Psoas muscle (tissue), 8 donors: ENCODE measurements around the gene MUCL3. TPM values are rescaled to one million over a fixed set of nuclear protein-coding genes. Genes with fewer than 3 reads are reported as not detected.

ENCODE experiments used
- ATAC-seq, 4 donors: fragments of 200-7000 bp; cut with Tn5 transposase; one replicate each; pipeline ENCODE4 v1.9.1; 2020; ENCODE audit warnings: moderate library complexity in 3 of 4, mild to moderate bottlenecking in 2 of 4
- DNase-seq, 2 donors: peaks; one replicate each; pipeline ENCODE4 v3.0.0-alpha.2; 2020
- H3K27ac ChIP-seq: fragments of 200-600 bp; one replicate; pipeline ENCODE4 v1.8.0; 2022
- H3K27me3 ChIP-seq, 3 donors: fragments of 200-600 bp in 1 of 3; one replicate each; pipeline versions ENCODE4 v1.6.1 to v1.8.0; 2013 to 2022; ENCODE audit warnings: low read length in 2 of 3, mild to moderate bottlenecking in 2 of 3, moderate library complexity in 1 of 3; ENCODE audit not compliant: insufficient read depth in 3 of 3
- H3K36me3 ChIP-seq, 2 donors: fragments of 200-600 bp in 1 of 2; one replicate each; pipeline versions ENCODE4 v1.6.1 to v1.8.0; 2013 to 2022; ENCODE audit warnings: low read depth in 1 of 2, mild to moderate bottlenecking in 1 of 2, moderate library complexity in 1 of 2; ENCODE audit not compliant: insufficient read depth in 1 of 2
- H3K4me1 ChIP-seq: fragments of 200-600 bp; one replicate; pipeline ENCODE4 v1.8.0; 2022
- H3K4me3 ChIP-seq: fragments of 200-600 bp; one replicate; pipeline ENCODE4 v1.8.0; 2022; ENCODE audit warnings: mild to moderate bottlenecking
- H3K9me3 ChIP-seq: fragments of 200-600 bp; one replicate; pipeline ENCODE4 v1.8.0; 2022
- WGBS, 3 donors: extraction: QIAGEN DNeasy Blood & Tissue Kit; methylation state at CpG; one replicate each; pipeline versions ENCODE4 v1.1.6 to v1.1.7; 2013; 5-methylcytosine and 5-hydroxymethylcytosine counted together
- intact Hi-C, 2 donors: fragments of 100-400 bp; cut with DNase I; formaldehyde crosslinking; loops; one replicate each; pipeline versions ENCODE4 v1.11.0 to v1.14.2; 2022
- long read RNA-seq, 2 donors: library from polyadenylated mRNA; unstranded; transcript quantifications; one replicate each; pipeline ENCODE4 v2.0.0, GENCODE V29; 2021
- polyA plus RNA-seq, 3 donors: library from polyadenylated mRNA; stranded (reverse); fragments of 200-250 nt; gene quantifications; one replicate each; pipeline ENCODE4 v1.2.3, GENCODE V29; 2013
- total RNA-seq, 4 donors: library from RNA; stranded (reverse); fragmentation: NEBNext Ultra II Directional in 2 of 4; extraction: Animal tissue kit (Norgen Biotek cat#: 25700) in 2 of 4; gene quantifications; one replicate each; pipeline versions ENCODE4 v1.2.1 to v1.2.4, GENCODE V29; 2021 to 2023
- TF ChIP-seq, protein P1 (sequence below): fragments of 200-600 bp; IDR thresholded peaks from one replicate; pipeline ENCODE4 v1.8.0; 2022; ENCODE audit warnings: antibody characterized with exemption
- donor health status: healthy with polysubstance abuse.
- donor health status: DM: no; HTN: no; CAD: no; lungs with moderate emphysema.
- donor health status: Bipolar disorder and iron deficiency.
- donor health status: healthy.
- donor health status: DM: yes; HTN: yes; CAD: no.
- donor health status: DM: no; HTN: no; CAD: no.
- donor health status: DM: no; HTN: no; CAD: no.
- donor health status: DM: yes; HTN: yes; CAD: no.

The MUCL3 gene, protein sequence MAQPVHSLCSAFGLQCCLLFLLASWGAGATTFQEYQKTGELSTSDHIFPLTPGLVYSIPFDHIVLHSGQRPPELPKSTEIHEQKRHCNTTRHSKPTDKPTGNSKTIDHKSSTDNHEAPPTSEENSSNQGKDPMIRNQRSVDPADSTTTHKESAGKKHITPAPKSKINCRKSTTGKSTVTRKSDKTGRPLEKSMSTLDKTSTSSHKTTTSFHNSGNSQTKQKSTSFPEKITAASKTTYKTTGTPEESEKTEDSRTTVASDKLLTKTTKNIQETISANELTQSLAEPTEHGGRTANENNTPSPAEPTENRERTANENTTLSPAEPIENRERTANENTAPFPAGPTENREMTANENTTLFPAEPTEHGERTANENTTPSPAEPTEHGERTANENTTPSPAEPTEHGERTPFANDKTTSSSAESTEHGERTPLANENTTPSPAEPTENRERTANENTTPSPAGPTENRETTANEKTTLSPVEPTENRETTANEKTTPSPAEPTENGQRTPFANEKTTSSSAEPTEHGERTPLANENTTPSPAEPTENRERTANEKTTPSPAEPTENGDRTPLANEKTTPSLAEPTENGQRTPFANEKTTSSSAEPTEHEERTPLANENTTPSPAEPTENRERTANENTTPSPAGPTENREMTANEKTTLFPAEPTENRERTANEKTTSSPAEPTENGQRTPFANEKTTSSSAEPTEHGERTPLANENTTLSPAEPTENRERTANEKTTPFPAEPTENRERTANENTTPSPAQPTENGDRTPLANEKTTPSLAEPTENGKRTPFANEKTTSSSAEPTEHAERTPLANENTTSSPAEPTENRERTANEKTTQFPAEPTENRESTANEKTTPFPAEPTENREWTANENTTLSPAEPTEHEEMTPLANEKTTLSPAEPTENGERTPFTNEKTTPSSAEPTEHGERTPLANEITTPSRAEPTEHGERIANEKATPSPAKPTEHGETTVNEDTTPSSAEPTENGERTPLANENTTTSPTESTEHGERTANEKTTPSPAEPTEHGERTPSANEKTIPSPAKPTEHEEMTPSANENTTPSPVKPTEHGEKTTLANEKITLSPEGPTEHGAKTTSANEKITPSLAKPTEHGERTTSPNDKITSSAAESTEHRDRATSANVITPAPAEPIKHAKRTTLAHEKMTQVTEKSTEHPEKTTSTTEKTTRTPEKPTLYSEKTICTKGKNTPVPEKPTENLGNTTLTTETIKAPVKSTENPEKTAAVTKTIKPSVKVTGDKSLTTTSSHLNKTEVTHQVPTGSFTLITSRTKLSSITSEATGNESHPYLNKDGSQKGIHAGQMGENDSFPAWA (N-terminal part only)
- not detected for total RNA-seq
- polyA plus RNA-seq: not detected
- long read RNA-seq, donor 1: 0 reads
- long read RNA-seq, donor 2: 0 reads

DNA sequence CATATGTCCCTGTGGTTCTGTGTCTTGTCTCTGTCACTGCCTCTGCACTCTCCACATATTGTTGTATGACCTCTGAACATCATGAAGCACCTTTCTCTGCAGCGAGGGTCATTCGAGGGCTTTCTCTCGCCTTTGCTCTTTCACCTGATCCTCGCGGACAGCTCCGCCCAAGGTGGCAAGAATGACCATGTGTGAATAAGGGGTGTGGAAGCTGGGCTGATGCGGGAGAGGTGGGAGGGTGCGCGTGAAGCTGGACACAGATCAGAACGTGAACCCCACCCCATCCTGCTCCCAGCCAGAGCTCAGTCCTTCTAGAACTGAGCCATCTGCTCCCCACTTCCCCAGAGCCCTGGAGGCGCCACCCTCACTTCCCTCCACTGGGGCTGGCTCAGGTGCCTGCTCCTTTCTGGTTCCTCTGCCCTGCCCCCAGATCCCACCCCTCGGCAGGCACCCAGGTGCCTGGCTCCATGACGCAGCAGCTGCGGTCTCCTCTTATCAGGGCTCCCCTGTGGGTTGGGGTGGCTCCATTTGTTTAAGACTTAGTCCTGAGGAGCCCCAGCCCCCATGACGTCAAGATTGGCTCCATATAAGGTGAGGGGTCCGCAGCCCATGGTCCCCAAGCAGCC is at the start of gene MUCL3:
Gene MUCL3 (plus strand): TSS at position 613 of the 626 bp plus-strand sequence. CDS start 27 bp downstream, outside the sequence.
- Histone ChIP-seq H3K27me3 (peaks cover 0 to 24% (median 6%) of the 10 kb centered on the region in 3 donors), H3K4me3 (no peak within 1 kb of the TSS), H3K4me1 (no peaks in the 10 kb centered on the region), H3K9me3 (no peaks in the 10 kb centered on the region), H3K27ac (no peak within 1 kb of the TSS), H3K36me3 (no peaks in the 10 kb centered on the region)
- WGBS, 3 donors: 68 to 78% (median 73%) methylated on average over 15 to 16 of the region's 16 CpGs
- DNase-seq (no peak), ATAC-seq (no peak)
- TF ChIP-seq, protein P1, sequence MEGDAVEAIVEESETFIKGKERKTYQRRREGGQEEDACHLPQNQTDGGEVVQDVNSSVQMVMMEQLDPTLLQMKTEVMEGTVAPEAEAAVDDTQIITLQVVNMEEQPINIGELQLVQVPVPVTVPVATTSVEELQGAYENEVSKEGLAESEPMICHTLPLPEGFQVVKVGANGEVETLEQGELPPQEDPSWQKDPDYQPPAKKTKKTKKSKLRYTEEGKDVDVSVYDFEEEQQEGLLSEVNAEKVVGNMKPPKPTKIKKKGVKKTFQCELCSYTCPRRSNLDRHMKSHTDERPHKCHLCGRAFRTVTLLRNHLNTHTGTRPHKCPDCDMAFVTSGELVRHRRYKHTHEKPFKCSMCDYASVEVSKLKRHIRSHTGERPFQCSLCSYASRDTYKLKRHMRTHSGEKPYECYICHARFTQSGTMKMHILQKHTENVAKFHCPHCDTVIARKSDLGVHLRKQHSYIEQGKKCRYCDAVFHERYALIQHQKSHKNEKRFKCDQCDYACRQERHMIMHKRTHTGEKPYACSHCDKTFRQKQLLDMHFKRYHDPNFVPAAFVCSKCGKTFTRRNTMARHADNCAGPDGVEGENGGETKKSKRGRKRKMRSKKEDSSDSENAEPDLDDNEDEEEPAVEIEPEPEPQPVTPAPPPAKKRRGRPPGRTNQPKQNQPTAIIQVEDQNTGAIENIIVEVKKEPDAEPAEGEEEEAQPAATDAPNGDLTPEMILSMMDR: no peak
- intact Hi-C loops: no loop called here

DNA sequence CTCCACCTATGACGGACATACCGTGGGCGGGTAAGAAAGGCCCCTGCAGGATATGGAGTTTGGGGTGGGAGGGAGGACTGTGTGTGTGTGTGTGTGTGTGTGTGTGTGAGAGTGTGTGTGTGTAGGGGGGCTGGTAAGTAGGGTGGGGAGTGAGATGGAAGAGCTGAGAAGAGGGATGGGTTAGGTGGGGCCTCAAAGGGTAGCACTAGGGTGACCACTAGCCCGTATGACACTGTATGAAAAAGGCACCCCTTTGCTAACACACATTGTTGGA is 49.4 kb upstream of the MUCL3 start:
- WGBS, 3 donors: 78 to 96% (median 93%) methylated on average over 4 of the region's 4 CpGs
- intact Hi-C loops: no loop called here
- H3K27me3 ChIP-seq: no peaks in the 10 kb centered on the region
- H3K4me3 ChIP-seq: no peak overlapping the region
- peaks cover 20% of the 10 kb centered on the region for H3K4me1 ChIP-seq
- DNase-seq: no peak
- TF ChIP-seq, protein P1: no peak
- peaks cover 0 to 82% of the 10 kb centered on the region in 2 donors for H3K36me3 ChIP-seq
- no peak for ATAC-seq
- H3K27ac ChIP-seq: no peak overlapping the region
- no peaks in the 10 kb centered on the region for H3K9me3 ChIP-seq

DNA sequence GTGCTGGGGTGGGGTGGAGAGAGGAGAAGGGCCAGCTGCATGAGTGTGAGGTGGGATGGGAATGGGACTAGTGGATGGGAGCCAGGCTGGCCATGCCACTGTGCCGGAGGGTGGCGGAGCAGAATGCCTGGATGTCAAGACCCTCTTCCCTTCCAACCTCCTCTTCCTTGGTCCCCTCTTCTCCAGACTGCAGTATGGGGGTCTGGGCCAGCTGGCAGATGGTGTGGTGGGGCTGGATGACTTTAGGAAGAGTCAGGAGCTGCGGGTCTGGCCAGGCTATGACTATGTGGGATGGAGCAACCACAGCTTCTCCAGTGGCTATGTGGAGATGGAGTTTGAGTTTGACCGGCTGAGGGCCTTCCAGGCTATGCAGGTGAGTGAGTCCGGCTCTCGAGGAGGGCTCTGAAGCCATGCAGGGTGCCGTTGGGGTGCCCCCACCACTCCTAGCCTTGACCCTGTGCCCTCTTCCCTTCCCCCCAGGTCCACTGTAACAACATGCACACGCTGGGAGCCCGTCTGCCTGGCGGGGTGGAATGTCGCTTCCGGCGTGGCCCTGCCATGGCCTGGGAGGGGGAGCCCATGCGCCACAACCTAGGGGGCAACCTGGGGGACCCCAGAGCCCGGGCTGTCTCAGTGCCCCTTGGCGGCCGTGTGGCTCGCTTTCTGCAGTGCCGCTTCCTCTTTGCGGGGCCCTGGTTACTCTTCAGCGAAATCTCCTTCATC is 48.8 kb upstream of the MUCL3 start:
- no peaks in the 10 kb centered on the region for H3K9me3 ChIP-seq
- no peak for DNase-seq
- TF ChIP-seq, protein P1: no peak
- intact Hi-C loops: no loop called here
- no peak overlapping the region for H3K27ac ChIP-seq
- 88 to 91% (median 89%) methylated on average over 21 of the region's 21 CpGs for WGBS, 3 donors
- no peak overlapping the region for H3K4me3 ChIP-seq
- no peak for ATAC-seq
- peaks cover 0 to 88% of the 10 kb centered on the region in 2 donors for H3K36me3 ChIP-seq
- H3K27me3 ChIP-seq: no peaks in the 10 kb centered on the region
- H3K4me1 ChIP-seq: peaks cover 14% of the 10 kb centered on the region
